GM18508 (cell line): ENCODE data around the gene ST6GALNAC4.

ENCODE experiments used
- ATAC-seq: cut with Tn5 transposase; IDR thresholded peaks from one replicate; pipeline ENCODE4 v1.9.1; 2021; ENCODE audit warnings: moderate number of reproducible peaks; ENCODE audit not compliant: insufficient read depth, unreplicated experiment

The ST6GALNAC4 gene

GRCh38 chr9:127931092-127931881 lies 14.4 kb upstream of the ST6GALNAC4 start:
- ATAC-seq = no peak

- no peak for ATAC-seq
Measured at GRCh38 chr9:127930231-127931091, 13.6 kb upstream of the ST6GALNAC4 start, which contains the start of gene PIP5KL1. Gene PIP5KL1 (minus strand): TSS chr9:127930777. CDS start chr9:127930752, 25 bp downstream.

- no peak for ATAC-seq
Measured at GRCh38 chr9:127929625-127929979, 12.8 kb upstream of the ST6GALNAC4 start.

GRCh38 chr9:127928676-127929624 lies 12.1 kb upstream of the ST6GALNAC4 start:
- no peak for ATAC-seq

GRCh38 chr9:127927988-127928675 lies 11.3 kb upstream of the ST6GALNAC4 start:
- no peak for ATAC-seq

- no peak for ATAC-seq
Measured at GRCh38 chr9:127927201-127927987, 10.6 kb upstream of the ST6GALNAC4 start.

GRCh38 chr9:127926906-127927200 lies 10.0 kb upstream of the ST6GALNAC4 start:
- ATAC-seq = no peak

GRCh38 chr9:127925959-127926905 lies 9.4 kb upstream of the ST6GALNAC4 start:
- no peak for ATAC-seq

GRCh38 chr9:127924736-127925444 lies 8.0 kb upstream of the ST6GALNAC4 start:
- no peak for ATAC-seq

- ATAC-seq = no peak
Measured at GRCh38 chr9:127923771-127924170, 6.9 kb upstream of the ST6GALNAC4 start.

- ATAC-seq = no peak
Measured at GRCh38 chr9:127923046-127923445, 6.2 kb upstream of the ST6GALNAC4 start.

GRCh38 chr9:127921557-127922120 lies 4.8 kb upstream of the ST6GALNAC4 start:
- no peak for ATAC-seq

GRCh38 chr9:127920794-127921193 lies 4.0 kb upstream of the ST6GALNAC4 start:
- ATAC-seq = no peak

GRCh38 chr9:127919253-127919815 lies 2.5 kb upstream of the ST6GALNAC4 start:
- no peak for ATAC-seq

GRCh38 chr9:127918183-127919107 lies 1.6 kb upstream of the ST6GALNAC4 start:
- no peak for ATAC-seq

- no peak for ATAC-seq
Measured at GRCh38 chr9:127917603-127918002, 762 bp upstream of the ST6GALNAC4 start.
